Kidney tubule cell (primary cell): Measurements from ENCODE around the gene SPTBN2.

ENCODE experiments used
- DNase-seq: peaks from one replicate; pipeline ENCODE4 v3.0.0-alpha.2; 2018; ENCODE audit warnings: low spot score

SPTBN2 gene

GRCh38 chr11:66728693-66729385, at the start of gene SPTBN2:
Gene SPTBN2 (minus strand): TSS chr11:66729216. CDS start chr11:66721240, 7,976 bp downstream.
- DNase-seq = peak; percentile 28

GRCh38 chr11:66768818-66769217, 39.8 kb upstream of the SPTBN2 start:
- peak; percentile 80 for DNase-seq

GRCh38 chr11:66768088-66768521, 39.1 kb upstream of the SPTBN2 start:
- DNase-seq = peak; percentile 91

GRCh38 chr11:66767666-66768065, 38.6 kb upstream of the SPTBN2 start:
- peak; percentile 50 for DNase-seq

- no peak for DNase-seq
These were observed 37.7 kb upstream of the SPTBN2 start for GRCh38 chr11:66766681-66767080.

- DNase-seq = no peak
These were observed 33.1 kb upstream of the SPTBN2 start for GRCh38 chr11:66762088-66762487.

GRCh38 chr11:66752148-66752547, 23.1 kb upstream of the SPTBN2 start:
- no peak for DNase-seq

- DNase-seq = peak; percentile 30
These were observed 20.1 kb upstream of the SPTBN2 start for GRCh38 chr11:66749091-66749490.

- no peak for DNase-seq
These were observed 18.5 kb upstream of the SPTBN2 start for GRCh38 chr11:66747480-66747879.

- DNase-seq = peak; percentile 67
These were observed 16.6 kb upstream of the SPTBN2 start for GRCh38 chr11:66745356-66746235.

- peak; percentile 93 for DNase-seq
These were observed 15.7 kb upstream of the SPTBN2 start for GRCh38 chr11:66744485-66745355.

- DNase-seq = peak; percentile 83
These were observed 14.4 kb upstream of the SPTBN2 start for GRCh38 chr11:66743271-66743968.

GRCh38 chr11:66741153-66741552, 12.1 kb upstream of the SPTBN2 start:
- DNase-seq = no peak

- peak; percentile 47 for DNase-seq
These were observed 11.0 kb upstream of the SPTBN2 start for GRCh38 chr11:66739983-66740382.

GRCh38 chr11:66734215-66734614, 5.2 kb upstream of the SPTBN2 start:
- DNase-seq = no peak

- no peak for DNase-seq
These were observed 431 bp upstream of the SPTBN2 start for GRCh38 chr11:66729447-66729846.

GRCh38 chr11:66728038-66728692, 851 bp downstream of the SPTBN2 start:
- no peak for DNase-seq

GRCh38 chr11:66727282-66728037, 1.6 kb downstream of the SPTBN2 start:
- DNase-seq = peak; percentile 47

- DNase-seq = peak; percentile 61
These were observed 3.4 kb downstream of the SPTBN2 start for GRCh38 chr11:66725647-66726046.

- no peak for DNase-seq
These were observed 3.9 kb downstream of the SPTBN2 start for GRCh38 chr11:66725114-66725513.
